SW480 (cell line): ENCODE data around the gene C1QL2.
A peak's percentile ranks its signal among the peaks of the same experiment; 100 is the strongest.

ENCODE experiments used
- DNase-seq: peaks from one replicate; pipeline ENCODE4 v3.0.0-alpha.2; 2016; ENCODE audit warnings: low spot score

C1QL2 gene

GRCh38 chr2:119158563-119159347 lies at the start of gene C1QL2:
C1QL2 (minus strand) TSS chr2:119158751; CDS start chr2:119158269, 482 bp downstream.
- DNase-seq = no peak

GRCh38 chr2:119207447-119207846 lies 48.9 kb upstream of the C1QL2 start:
- no peak for DNase-seq

- no peak for DNase-seq
Observed at GRCh38 chr2:119206201-119206600, 47.6 kb upstream of the C1QL2 start.

- no peak for DNase-seq
Observed at GRCh38 chr2:119205001-119205706, 46.6 kb upstream of the C1QL2 start.

GRCh38 chr2:119204525-119204924 lies 46.0 kb upstream of the C1QL2 start:
- DNase-seq = no peak

- peak; percentile 67 for DNase-seq
Observed at GRCh38 chr2:119202610-119203310, 44.2 kb upstream of the C1QL2 start.

- no peak for DNase-seq
Observed at GRCh38 chr2:119201815-119202214, 43.3 kb upstream of the C1QL2 start.

GRCh38 chr2:119198240-119198840 lies 39.8 kb upstream of the C1QL2 start:
- no peak for DNase-seq

- DNase-seq = peak; percentile 80
Observed at GRCh38 chr2:119197529-119198239, 39.1 kb upstream of the C1QL2 start.

GRCh38 chr2:119197126-119197405 lies 38.5 kb upstream of the C1QL2 start:
- no peak for DNase-seq

GRCh38 chr2:119196301-119197125 lies 38.0 kb upstream of the C1QL2 start:
- no peak for DNase-seq

GRCh38 chr2:119195887-119196286 lies 37.3 kb upstream of the C1QL2 start:
- no peak for DNase-seq

- DNase-seq = no peak
Observed at GRCh38 chr2:119195001-119195400, 36.5 kb upstream of the C1QL2 start.

GRCh38 chr2:119192893-119193292 lies 34.3 kb upstream of the C1QL2 start:
- DNase-seq = no peak

GRCh38 chr2:119190321-119191111 lies 32.0 kb upstream of the C1QL2 start:
- DNase-seq = no peak

- DNase-seq = no peak
Observed at GRCh38 chr2:119184512-119184911, 26.0 kb upstream of the C1QL2 start.

GRCh38 chr2:119181791-119182445 lies 23.4 kb upstream of the C1QL2 start:
- DNase-seq = no peak

- no peak for DNase-seq
Observed at GRCh38 chr2:119181391-119181790, 22.8 kb upstream of the C1QL2 start.

GRCh38 chr2:119180892-119181291 lies 22.3 kb upstream of the C1QL2 start:
- no peak for DNase-seq

GRCh38 chr2:119179991-119180390 lies 21.4 kb upstream of the C1QL2 start:
- DNase-seq = no peak
